ENCODE measurements around the gene RNF169. TPM values are rescaled to one million over a fixed set of nuclear protein-coding genes. Genes with fewer than 3 reads are reported as not detected.

RNF169 gene
- total and polyA plus RNA-seq, 9 of the 15 experiments (the other 6 are each of a cell fraction or from before 2014, with no cell fraction given), result 0.68 to 18.1 (median 10.1) TPM

- no peak for DNase-seq (ENCODE audit: extremely low read depth in 1 of 4, low spot score in 3 of 4)
- no peak overlapping the region for H3K9ac ChIP-seq (ENCODE audit: insufficient read depth in 1 of 2, low read depth in 2 of 2, low read length in 2 of 2)
- no peaks in the 10 kb centered on the region; the same call in 1 of the 2 replicates for H3K9me3 ChIP-seq (replicated peaks; ENCODE audit: control insufficient read depth, insufficient read depth, low read depth, low read length)
- H4K20me1 ChIP-seq (replicated peaks; ENCODE audit: control insufficient read depth, insufficient read depth, low read length), result no peaks in the 10 kb centered on the region; the same call in 1 of the 2 replicates
- no peak for ATAC-seq
- H2AFZ ChIP-seq (ENCODE audit: low read depth, low read length), result no peak overlapping the region
- no peak overlapping the region for H3K4me3 ChIP-seq
- intact Hi-C loops (cut with micrococcal nuclease), result loop anchor here (10.0 kb wide), 1 partner anchor 280 kb away; no protein-coding TSS in a partner anchor
- H3K79me2 ChIP-seq (ENCODE audit: control insufficient read depth, insufficient read depth, low read length), result no peaks in the 10 kb centered on the region
- WGBS (ENCODE audit: insufficient coverage, low coverage, missing lambda C conversion rate), result 0% methylated on average over 1 of the region's 1 CpG
- H3K36me3 ChIP-seq (ENCODE audit: control insufficient read depth, insufficient read depth, low read length), result no peaks in the 10 kb centered on the region
- H3K4me2 ChIP-seq (ENCODE audit: insufficient read depth, low read length), result no peak overlapping the region
- no peaks in the 10 kb centered on the region for H3K9me1 ChIP-seq (ENCODE audit: control insufficient read depth, insufficient read depth, low read length)
- CTCF ChIA-PET (ENCODE audit: low intra/inter-chr PET ratio), result no interaction called here
- no TSS peak for BruUV-seq (replicated peaks)
- TF ChIP-seq HNRNPUL1 (IDR thresholded peaks at IDR 0.05; ENCODE audit: low read length) (no peak), YY1 (IDR thresholded peaks at IDR 0.05; ENCODE audit: borderline replicate concordance in 1 of 3, control insufficient read depth in 1 of 3, extremely low read depth in 1 of 3, insufficient read depth in 3 of 3, insufficient read length in 1 of 3, insufficient replicate concordance in 2 of 3, low read depth in 1 of 3, low read length in 2 of 3) (no peak), BRCA1 (IDR thresholded peaks at IDR 0.05) (no peak), BRCA1 (CRISPR knock-in tag; IDR thresholded peaks at IDR 0.05) (no peak), SNAPC5 (CRISPR knock-in tag; IDR thresholded peaks at IDR 0.05) (no peak), BCOR (IDR thresholded peaks at IDR 0.05) (no peak), HDAC2 (IDR thresholded peaks at IDR 0.05) (no peak), HMG20A (CRISPR knock-in tag; conservative IDR thresholded peaks at IDR 0.05) (no peak), ESRRB (CRISPR knock-in tag; IDR thresholded peaks at IDR 0.05; ENCODE audit: borderline replicate concordance) (no peak), EWSR1 (IDR thresholded peaks at IDR 0.05; ENCODE audit: borderline replicate concordance, low read depth, partially characterized antibody) (no peak), RAD51 (IDR thresholded peaks at IDR 0.05; ENCODE audit: borderline replicate concordance, low read depth) (no peak)
- H3K27ac ChIP-seq (ENCODE audit: extremely low read depth, low read depth, low read length), result no peak overlapping the region
- FAIRE-seq, result no peak
- POLR2A ChIA-PET, result no interaction called here
- H3K27me3 ChIP-seq (ENCODE audit: control insufficient read depth in 2 of 2, insufficient read depth in 2 of 2, low read length in 2 of 2), result peaks cover 34 to 56% of the 10 kb centered on the region in 2 experiments
- peaks cover 0 to 7% of the 10 kb centered on the region in 2 experiments; a peak in 1 of 5 replicates for H3K4me1 ChIP-seq (replicated peaks in 1 of 2; ENCODE audit: control insufficient read depth in 2 of 2, insufficient read depth in 2 of 2, low read length in 2 of 2)
- in situ Hi-C loops (cut with MboI), result no loop called here
Observed at GRCh38 chr11:74734559-74734925, 14.1 kb upstream of the RNF169 start.

All from K562 (cell line).